Measurements from ENCODE around the gene LZIC.
A peak's percentile ranks its signal among the peaks of the same experiment; 100 is the strongest.

LZIC gene

DNA sequence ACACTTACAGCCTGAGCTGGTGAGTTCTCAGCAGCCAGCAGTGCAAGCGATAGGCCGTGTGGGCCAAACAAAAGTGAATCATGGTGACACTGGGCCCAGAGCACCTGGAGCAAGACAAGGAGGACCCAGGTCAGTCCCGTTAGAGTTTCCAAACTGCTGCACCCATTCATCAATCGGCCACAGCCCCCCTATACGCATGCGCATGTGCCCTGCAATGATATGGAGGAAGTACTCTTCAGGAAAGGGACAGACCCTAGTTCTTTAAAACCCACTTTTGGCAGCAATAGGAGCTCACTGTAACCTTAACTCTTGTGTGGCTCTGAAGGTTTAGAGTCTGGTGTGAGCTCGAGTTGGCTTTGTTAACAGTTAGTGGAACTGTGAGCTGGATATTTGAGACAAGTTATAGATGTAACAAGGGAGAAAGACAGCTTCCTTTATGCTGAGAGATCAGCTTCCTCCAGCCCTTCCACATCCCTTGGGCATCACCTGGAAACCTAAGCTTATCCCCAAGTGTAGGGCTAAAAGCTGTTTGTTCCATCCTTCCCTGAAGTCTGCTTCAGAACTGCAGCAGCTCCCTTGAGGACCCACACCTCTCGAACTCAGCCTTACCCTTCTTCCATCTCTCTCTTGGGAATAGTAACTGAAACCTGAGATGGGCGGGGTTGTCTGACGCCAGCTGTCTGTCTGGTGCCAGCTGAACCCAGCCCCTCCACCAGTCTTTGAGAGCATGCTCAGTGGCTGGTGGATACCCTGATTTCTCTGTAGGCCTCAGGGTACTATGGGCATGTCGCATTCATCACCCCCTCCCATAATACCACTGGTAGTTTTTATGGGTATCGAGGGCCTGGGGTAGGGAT is 17.7 kb upstream of the LZIC start:
- Histone ChIP-seq H2AFZ (ENCODE audit: low read length) (peak overlapping the region; percentile 79; the same call in 1 of the 2 replicates), H3K79me2 (ENCODE audit: insufficient read depth, low read length) (no peaks in the 10 kb centered on the region), H3K4me2 (ENCODE audit: low read depth, low read length, poor library complexity, severe bottlenecking) (peak overlapping the region; percentile 50), H3K9me2 (replicated peaks; ENCODE audit: low read depth, low read length) (no peaks in the 10 kb centered on the region), H3K4me3 (ENCODE audit: low read length, poor library complexity, severe bottlenecking) (no peak overlapping the region), H3K36me3 (ENCODE audit: insufficient read depth, low read length) (no peaks in the 10 kb centered on the region), H3K9ac (ENCODE audit: low read depth, low read length, poor library complexity, severe bottlenecking) (peak overlapping the region; percentile 5), H3K9me3 (ENCODE audit: insufficient read depth, low read depth, low read length) (no peaks in the 10 kb centered on the region), H4K20me1 (ENCODE audit: insufficient read depth, low read length, poor library complexity, severe bottlenecking) (no peaks in the 10 kb centered on the region), H3F3A (ENCODE audit: low read depth) (no peaks in the 10 kb centered on the region), H3K27me3 (ENCODE audit: insufficient read depth, low read length, poor library complexity, severe bottlenecking) (no peaks in the 10 kb centered on the region), H3K4me1 (ENCODE audit: insufficient read depth, low read length, poor library complexity, severe bottlenecking) (peaks cover 9% of the 10 kb centered on the region)
- TF ChIP-seq, protein P1, sequence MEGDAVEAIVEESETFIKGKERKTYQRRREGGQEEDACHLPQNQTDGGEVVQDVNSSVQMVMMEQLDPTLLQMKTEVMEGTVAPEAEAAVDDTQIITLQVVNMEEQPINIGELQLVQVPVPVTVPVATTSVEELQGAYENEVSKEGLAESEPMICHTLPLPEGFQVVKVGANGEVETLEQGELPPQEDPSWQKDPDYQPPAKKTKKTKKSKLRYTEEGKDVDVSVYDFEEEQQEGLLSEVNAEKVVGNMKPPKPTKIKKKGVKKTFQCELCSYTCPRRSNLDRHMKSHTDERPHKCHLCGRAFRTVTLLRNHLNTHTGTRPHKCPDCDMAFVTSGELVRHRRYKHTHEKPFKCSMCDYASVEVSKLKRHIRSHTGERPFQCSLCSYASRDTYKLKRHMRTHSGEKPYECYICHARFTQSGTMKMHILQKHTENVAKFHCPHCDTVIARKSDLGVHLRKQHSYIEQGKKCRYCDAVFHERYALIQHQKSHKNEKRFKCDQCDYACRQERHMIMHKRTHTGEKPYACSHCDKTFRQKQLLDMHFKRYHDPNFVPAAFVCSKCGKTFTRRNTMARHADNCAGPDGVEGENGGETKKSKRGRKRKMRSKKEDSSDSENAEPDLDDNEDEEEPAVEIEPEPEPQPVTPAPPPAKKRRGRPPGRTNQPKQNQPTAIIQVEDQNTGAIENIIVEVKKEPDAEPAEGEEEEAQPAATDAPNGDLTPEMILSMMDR (conservative IDR thresholded peaks at IDR 0.05; ENCODE audit: low read length) = no peak
- no peak for TF ChIP-seq EZH2phosphoT487 (IDR thresholded peaks at IDR 0.05; ENCODE audit: borderline replicate concordance)

DNA sequence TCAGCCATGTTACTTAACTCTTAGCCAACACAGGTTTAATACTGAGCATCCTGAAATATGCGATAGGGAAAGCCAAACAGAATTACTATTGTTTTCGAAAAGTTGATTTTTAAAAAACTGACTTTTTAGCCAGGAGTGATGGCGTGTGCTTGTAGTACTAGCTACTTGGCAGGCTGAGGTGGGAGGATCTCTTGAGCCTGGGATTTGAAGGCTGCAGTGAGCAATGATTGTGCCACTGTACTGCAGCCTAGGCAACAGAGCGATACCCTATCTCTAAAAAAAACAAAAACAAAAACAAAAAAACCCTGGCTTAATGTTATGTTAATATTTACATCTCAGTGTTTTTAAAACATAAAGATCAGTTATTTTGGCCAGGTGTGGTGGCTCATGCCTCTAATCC is 16.8 kb upstream of the LZIC start:
- no peak overlapping the region for H3K4me2 ChIP-seq (ENCODE audit: low read depth, low read length, poor library complexity, severe bottlenecking)
- no peaks in the 10 kb centered on the region for H3K36me3 ChIP-seq (ENCODE audit: insufficient read depth, low read length)
- no peak overlapping the region for H3K9ac ChIP-seq (ENCODE audit: low read depth, low read length, poor library complexity, severe bottlenecking)
- H3K9me2 ChIP-seq (replicated peaks; ENCODE audit: low read depth, low read length) = no peaks in the 10 kb centered on the region
- H3K79me2 ChIP-seq (ENCODE audit: insufficient read depth, low read length) = no peaks in the 10 kb centered on the region
- H3K4me1 ChIP-seq (ENCODE audit: insufficient read depth, low read length, poor library complexity, severe bottlenecking) = peaks cover 9% of the 10 kb centered on the region
- H2AFZ ChIP-seq (ENCODE audit: low read length) = no peak overlapping the region
- no peaks in the 10 kb centered on the region for H3K9me3 ChIP-seq (ENCODE audit: insufficient read depth, low read depth, low read length)
- H3F3A ChIP-seq (ENCODE audit: low read depth) = no peaks in the 10 kb centered on the region
- H3K27me3 ChIP-seq (ENCODE audit: insufficient read depth, low read length, poor library complexity, severe bottlenecking) = no peaks in the 10 kb centered on the region
- TF ChIP-seq, protein P1 (conservative IDR thresholded peaks at IDR 0.05; ENCODE audit: low read length) = no peak
- TF ChIP-seq EZH2phosphoT487 (IDR thresholded peaks at IDR 0.05; ENCODE audit: borderline replicate concordance) = no peak
- no peaks in the 10 kb centered on the region for H4K20me1 ChIP-seq (ENCODE audit: insufficient read depth, low read length, poor library complexity, severe bottlenecking)
- H3K4me3 ChIP-seq (ENCODE audit: low read length, poor library complexity, severe bottlenecking) = no peak overlapping the region

DNA sequence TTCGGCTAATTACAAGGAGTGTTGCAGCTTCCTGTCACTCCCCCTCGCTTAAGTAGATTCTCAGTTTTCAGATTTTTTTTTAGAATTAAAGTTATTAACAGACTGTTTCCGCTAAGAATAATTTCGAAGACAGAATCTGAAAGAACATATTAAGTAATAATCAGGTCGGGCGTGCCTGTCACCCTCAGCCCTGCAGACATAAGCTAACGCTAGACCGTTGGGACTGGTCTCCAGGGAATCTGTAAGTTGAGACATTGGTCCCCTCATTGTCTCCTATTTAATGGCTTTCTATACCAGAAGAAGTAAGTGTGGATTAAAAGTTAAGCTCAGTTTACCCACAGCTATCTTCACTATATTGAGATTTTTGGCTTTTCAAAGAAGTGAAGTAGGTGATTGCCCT is 14.5 kb upstream of the LZIC start:
- Histone ChIP-seq H3K36me3 (ENCODE audit: insufficient read depth, low read length) (no peaks in the 10 kb centered on the region), H3K4me2 (ENCODE audit: low read depth, low read length, poor library complexity, severe bottlenecking) (no peak overlapping the region), H4K20me1 (ENCODE audit: insufficient read depth, low read length, poor library complexity, severe bottlenecking) (no peaks in the 10 kb centered on the region), H3K9me2 (replicated peaks; ENCODE audit: low read depth, low read length) (no peaks in the 10 kb centered on the region), H3K4me3 (ENCODE audit: low read length, poor library complexity, severe bottlenecking) (no peak overlapping the region), H3K9me3 (ENCODE audit: insufficient read depth, low read depth, low read length) (no peaks in the 10 kb centered on the region), H3K27me3 (ENCODE audit: insufficient read depth, low read length, poor library complexity, severe bottlenecking) (no peaks in the 10 kb centered on the region), H3K4me1 (ENCODE audit: insufficient read depth, low read length, poor library complexity, severe bottlenecking) (peaks cover 9% of the 10 kb centered on the region), H3F3A (ENCODE audit: low read depth) (no peaks in the 10 kb centered on the region), H3K79me2 (ENCODE audit: insufficient read depth, low read length) (no peaks in the 10 kb centered on the region), H3K9ac (ENCODE audit: low read depth, low read length, poor library complexity, severe bottlenecking) (no peak overlapping the region), H2AFZ (ENCODE audit: low read length) (no peak overlapping the region)
- TF ChIP-seq EZH2phosphoT487 (IDR thresholded peaks at IDR 0.05; ENCODE audit: borderline replicate concordance) = no peak
- TF ChIP-seq, protein P1 (conservative IDR thresholded peaks at IDR 0.05; ENCODE audit: low read length) = no peak
